ENCODE results near the gene MIGA2.

GRCh38 chr9:129005336-129005997 lies 31.0 kb upstream of the MIGA2 start:
- TF ChIP-seq, protein P1, sequence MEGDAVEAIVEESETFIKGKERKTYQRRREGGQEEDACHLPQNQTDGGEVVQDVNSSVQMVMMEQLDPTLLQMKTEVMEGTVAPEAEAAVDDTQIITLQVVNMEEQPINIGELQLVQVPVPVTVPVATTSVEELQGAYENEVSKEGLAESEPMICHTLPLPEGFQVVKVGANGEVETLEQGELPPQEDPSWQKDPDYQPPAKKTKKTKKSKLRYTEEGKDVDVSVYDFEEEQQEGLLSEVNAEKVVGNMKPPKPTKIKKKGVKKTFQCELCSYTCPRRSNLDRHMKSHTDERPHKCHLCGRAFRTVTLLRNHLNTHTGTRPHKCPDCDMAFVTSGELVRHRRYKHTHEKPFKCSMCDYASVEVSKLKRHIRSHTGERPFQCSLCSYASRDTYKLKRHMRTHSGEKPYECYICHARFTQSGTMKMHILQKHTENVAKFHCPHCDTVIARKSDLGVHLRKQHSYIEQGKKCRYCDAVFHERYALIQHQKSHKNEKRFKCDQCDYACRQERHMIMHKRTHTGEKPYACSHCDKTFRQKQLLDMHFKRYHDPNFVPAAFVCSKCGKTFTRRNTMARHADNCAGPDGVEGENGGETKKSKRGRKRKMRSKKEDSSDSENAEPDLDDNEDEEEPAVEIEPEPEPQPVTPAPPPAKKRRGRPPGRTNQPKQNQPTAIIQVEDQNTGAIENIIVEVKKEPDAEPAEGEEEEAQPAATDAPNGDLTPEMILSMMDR (IDR thresholded peaks at IDR 0.05): no peak
- TF ChIP-seq POLR2A (IDR thresholded peaks at IDR 0.05): no peak

Measured in esophagus squamous epithelium (tissue), 4 donors.